Measurements from ENCODE around the gene PSME2.
"Not testable (repeated sequence)": the region's sequence is repeated elsewhere in the genome, so short reads cannot be mapped to it uniquely, and the experiment has no call there.

The PSME2 gene

GRCh38 chr14:24108336-24108874 lies 38.0 kb downstream of the PSME2 start:
- H3K4me3 ChIP-seq (ENCODE audit: control insufficient read depth, low read depth, low read length) = no peak overlapping the region
- TF ChIP-seq CTCF (IDR thresholded peaks at IDR 0.05; ENCODE audit: control insufficient read depth, insufficient read depth, low read depth, low read length, missing control alignments) = no peak
- DNase-seq (ENCODE audit: low read depth) = no peak

GRCh38 chr14:24106672-24107271 lies 39.6 kb downstream of the PSME2 start:
- TF ChIP-seq CTCF (IDR thresholded peaks at IDR 0.05; ENCODE audit: control insufficient read depth, insufficient read depth, low read depth, low read length, missing control alignments) = no peak
- H3K4me3 ChIP-seq (ENCODE audit: control insufficient read depth, low read depth, low read length) = no peak overlapping the region
- no peak for DNase-seq (ENCODE audit: low read depth)

GRCh38 chr14:24105609-24106239 lies 40.7 kb downstream of the PSME2 start:
- not testable (repeated sequence) for H3K4me3 ChIP-seq (ENCODE audit: control insufficient read depth, low read depth, low read length); DNase-seq (ENCODE audit: low read depth)

GRCh38 chr14:24103451-24103850 lies 43.0 kb downstream of the PSME2 start:
- no peak for DNase-seq (ENCODE audit: low read depth)
- TF ChIP-seq CTCF (IDR thresholded peaks at IDR 0.05; ENCODE audit: control insufficient read depth, insufficient read depth, low read depth, low read length, missing control alignments) = no peak
- no peak overlapping the region for H3K4me3 ChIP-seq (ENCODE audit: control insufficient read depth, low read depth, low read length)

GRCh38 chr14:24102357-24103048 lies 43.9 kb downstream of the PSME2 start:
- no peak for TF ChIP-seq CTCF (IDR thresholded peaks at IDR 0.05; ENCODE audit: control insufficient read depth, insufficient read depth, low read depth, low read length, missing control alignments)
- no peak for DNase-seq (ENCODE audit: low read depth)
- H3K4me3 ChIP-seq (ENCODE audit: control insufficient read depth, low read depth, low read length) = no peak overlapping the region

- no peak overlapping the region for H3K4me3 ChIP-seq (ENCODE audit: control insufficient read depth, low read depth, low read length)
- DNase-seq (ENCODE audit: low read depth) = no peak
- TF ChIP-seq CTCF (IDR thresholded peaks at IDR 0.05; ENCODE audit: control insufficient read depth, insufficient read depth, low read depth, low read length, missing control alignments) = no peak
Measured at GRCh38 chr14:24100982-24101494, 45.4 kb downstream of the PSME2 start.

Data from AG09309 (cell line).